Measurements from ENCODE around the gene CPN2.

The CPN2 gene

GRCh38 chr3:194316918-194317317 lies 34.2 kb downstream of the CPN2 start:
- peaks cover 4 to 6% of the 10 kb centered on the region in 2 donors for H3K9me3 Mint-ChIP-seq
- peaks cover 6 to 10% of the 10 kb centered on the region in 2 donors for H3K4me1 Mint-ChIP-seq (ENCODE audit: low read depth in 2 of 2)
- ATAC-seq (replicated peaks), result no peak
- no peak overlapping the region for H3K27ac Mint-ChIP-seq
- H3K36me3 Mint-ChIP-seq (ENCODE audit: insufficient read depth), result peaks cover 3% of the 10 kb centered on the region
- DNase-seq, result no peak
- H3K4me3 Mint-ChIP-seq, result no peak overlapping the region
- H3K27me3 Mint-ChIP-seq, result peaks cover 40 to 77% of the 10 kb centered on the region in 2 donors

DNA sequence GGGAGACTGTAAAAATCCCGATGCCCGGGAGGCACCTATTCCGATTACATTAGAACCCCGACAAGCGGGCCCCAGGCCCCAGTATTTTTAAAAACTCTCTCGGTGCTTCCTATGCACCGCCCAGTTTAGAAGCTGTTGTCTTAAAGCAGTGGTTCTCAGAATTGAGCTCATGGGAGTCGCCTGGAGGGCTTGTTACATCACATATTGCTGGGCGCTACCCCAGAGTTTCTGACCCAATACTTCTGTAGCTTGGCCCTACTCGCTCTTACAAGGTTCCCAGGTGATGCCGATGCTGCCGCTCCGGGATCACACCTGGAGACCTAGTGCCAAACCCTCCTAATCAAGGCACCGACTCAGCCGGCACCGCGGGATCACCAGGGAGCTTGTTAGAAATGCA lies 35.2 kb downstream of the CPN2 start:
- H3K36me3 Mint-ChIP-seq (ENCODE audit: insufficient read depth), result peaks cover 3% of the 10 kb centered on the region
- H3K4me1 Mint-ChIP-seq (ENCODE audit: low read depth in 2 of 2), result peaks cover 6 to 10% of the 10 kb centered on the region in 2 donors
- H3K27me3 Mint-ChIP-seq, result peaks cover 41 to 84% of the 10 kb centered on the region in 2 donors
- peaks cover 4 to 6% of the 10 kb centered on the region in 2 donors for H3K9me3 Mint-ChIP-seq
- H3K27ac Mint-ChIP-seq, result no peak overlapping the region
- ATAC-seq (replicated peaks) (peak; percentile 41), DNase-seq (no peak)
- peak overlapping the region; percentile 80 to 87 for H3K4me3 Mint-ChIP-seq

- Mint-ChIP-seq H3K4me1 (ENCODE audit: low read depth in 2 of 2) (peaks cover 6 to 10% of the 10 kb centered on the region in 2 donors), H3K27ac (no peak overlapping the region), H3K9me3 (peaks cover 4 to 6% of the 10 kb centered on the region in 2 donors), H3K4me3 (peak overlapping the region; percentile 80 to 87), H3K27me3 (peaks cover 45 to 90% of the 10 kb centered on the region in 2 donors), H3K36me3 (ENCODE audit: insufficient read depth) (peaks cover 3% of the 10 kb centered on the region)
- DNase-seq (peak; percentile 80 to 83 (median 82)), ATAC-seq (replicated peaks) (peak; percentile 84)
Measured at GRCh38 chr3:194315088-194315964, 35.8 kb downstream of the CPN2 start.

- Mint-ChIP-seq H3K27me3 (peaks cover 45 to 93% of the 10 kb centered on the region in 2 donors), H3K27ac (no peak overlapping the region), H3K36me3 (ENCODE audit: insufficient read depth) (peaks cover 3% of the 10 kb centered on the region), H3K4me1 (ENCODE audit: low read depth in 2 of 2) (peaks cover 6 to 10% of the 10 kb centered on the region in 2 donors), H3K9me3 (peaks cover 4 to 6% of the 10 kb centered on the region in 2 donors), H3K4me3 (peak overlapping the region; percentile 80 to 87)
- ATAC-seq (replicated peaks) (no peak), DNase-seq (no peak)
Measured at GRCh38 chr3:194314388-194315068, 36.6 kb downstream of the CPN2 start.

GRCh38 chr3:194313560-194314387 lies 37.4 kb downstream of the CPN2 start:
- no peak for DNase-seq
- Mint-ChIP-seq H3K36me3 (ENCODE audit: insufficient read depth) (peaks cover 3% of the 10 kb centered on the region), H3K4me3 (peak overlapping the region in 1 of 2 donors; percentile 80), H3K27ac (no peak overlapping the region), H3K4me1 (ENCODE audit: low read depth in 2 of 2) (peaks cover 6 to 10% of the 10 kb centered on the region in 2 donors), H3K27me3 (peaks cover 40 to 93% of the 10 kb centered on the region in 2 donors), H3K9me3 (peaks cover 0 to under 1% of the 10 kb centered on the region in 2 donors)
- ATAC-seq (replicated peaks), result no peak

DNA sequence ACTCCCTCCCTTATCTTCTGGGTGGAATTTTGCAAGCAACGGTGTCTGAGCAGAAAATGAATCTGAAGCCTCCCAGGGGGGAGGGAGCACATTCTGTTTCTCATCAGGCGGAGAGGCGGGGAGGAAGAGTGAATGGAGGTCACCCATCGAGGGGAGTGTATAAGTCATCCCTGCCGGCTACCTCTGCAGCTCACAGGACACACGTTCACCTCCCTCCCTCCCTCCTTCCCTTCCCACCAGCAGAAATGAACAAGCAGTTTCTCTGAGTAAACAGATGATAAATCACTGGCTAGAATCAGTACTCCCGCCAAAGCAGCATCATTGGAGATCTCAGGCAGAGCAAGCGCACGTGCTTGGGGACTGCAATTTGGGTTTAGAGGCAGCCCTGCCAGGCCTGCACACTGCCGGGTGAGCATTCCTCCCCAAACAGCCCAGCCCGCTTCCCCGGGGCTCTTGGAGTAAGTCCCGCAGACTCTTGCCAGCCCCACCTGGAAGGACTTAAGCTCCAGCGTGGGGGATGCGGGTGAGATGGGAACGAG lies 38.3 kb downstream of the CPN2 start:
- Mint-ChIP-seq H3K4me1 (ENCODE audit: low read depth in 2 of 2) (peaks cover 6 to 10% of the 10 kb centered on the region in 2 donors), H3K4me3 (no peak overlapping the region), H3K36me3 (ENCODE audit: insufficient read depth) (peaks cover 3% of the 10 kb centered on the region), H3K9me3 (no peaks in the 10 kb centered on the region), H3K27ac (no peak overlapping the region), H3K27me3 (peaks cover 32 to 86% of the 10 kb centered on the region in 2 donors)
- DNase-seq (no peak), ATAC-seq (replicated peaks) (no peak)

- Mint-ChIP-seq H3K27me3 (peaks cover 27 to 81% of the 10 kb centered on the region in 2 donors), H3K36me3 (ENCODE audit: insufficient read depth) (peaks cover 3% of the 10 kb centered on the region)
Measured at GRCh38 chr3:194312186-194312742, 38.9 kb downstream of the CPN2 start.

DNA sequence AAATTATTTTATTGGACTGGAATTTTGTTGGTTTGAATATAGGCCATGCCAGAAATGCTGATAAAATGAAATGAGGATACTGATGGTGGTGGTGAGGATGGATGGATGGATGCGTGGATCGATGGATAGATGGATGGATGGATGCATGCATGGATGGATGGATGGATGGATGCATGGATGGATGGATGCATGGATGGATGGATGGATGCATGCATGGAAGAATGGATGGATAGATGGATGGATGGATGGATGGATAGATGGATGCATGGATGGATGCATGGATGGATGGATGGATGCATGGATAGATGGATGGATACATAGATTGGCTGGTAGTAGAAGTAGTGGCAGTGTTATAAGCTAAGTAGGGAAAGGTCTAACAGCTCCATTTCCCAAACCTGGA lies 40.1 kb downstream of the CPN2 start:
- no peak for DNase-seq
- no peak for ATAC-seq (replicated peaks)
- Mint-ChIP-seq H3K9me3 (no peaks in the 10 kb centered on the region), H3K27me3 (peaks cover 14 to 68% of the 10 kb centered on the region in 2 donors), H3K36me3 (ENCODE audit: insufficient read depth) (peaks cover 3% of the 10 kb centered on the region), H3K4me1 (ENCODE audit: low read depth in 2 of 2) (peaks cover 17 to 21% of the 10 kb centered on the region in 2 donors), H3K4me3 (no peak overlapping the region), H3K27ac (no peak overlapping the region)

More at GRCh38 chr3:194312186-194312742, 38.9 kb downstream of the CPN2 start:
- ATAC-seq (replicated peaks) (no peak), DNase-seq (no peak)
- Mint-ChIP-seq H3K9me3 (no peaks in the 10 kb centered on the region), H3K27ac (no peak overlapping the region), H3K4me1 (ENCODE audit: low read depth in 2 of 2) (peaks cover 6 to 13% of the 10 kb centered on the region in 2 donors), H3K4me3 (no peak overlapping the region)

DNA sequence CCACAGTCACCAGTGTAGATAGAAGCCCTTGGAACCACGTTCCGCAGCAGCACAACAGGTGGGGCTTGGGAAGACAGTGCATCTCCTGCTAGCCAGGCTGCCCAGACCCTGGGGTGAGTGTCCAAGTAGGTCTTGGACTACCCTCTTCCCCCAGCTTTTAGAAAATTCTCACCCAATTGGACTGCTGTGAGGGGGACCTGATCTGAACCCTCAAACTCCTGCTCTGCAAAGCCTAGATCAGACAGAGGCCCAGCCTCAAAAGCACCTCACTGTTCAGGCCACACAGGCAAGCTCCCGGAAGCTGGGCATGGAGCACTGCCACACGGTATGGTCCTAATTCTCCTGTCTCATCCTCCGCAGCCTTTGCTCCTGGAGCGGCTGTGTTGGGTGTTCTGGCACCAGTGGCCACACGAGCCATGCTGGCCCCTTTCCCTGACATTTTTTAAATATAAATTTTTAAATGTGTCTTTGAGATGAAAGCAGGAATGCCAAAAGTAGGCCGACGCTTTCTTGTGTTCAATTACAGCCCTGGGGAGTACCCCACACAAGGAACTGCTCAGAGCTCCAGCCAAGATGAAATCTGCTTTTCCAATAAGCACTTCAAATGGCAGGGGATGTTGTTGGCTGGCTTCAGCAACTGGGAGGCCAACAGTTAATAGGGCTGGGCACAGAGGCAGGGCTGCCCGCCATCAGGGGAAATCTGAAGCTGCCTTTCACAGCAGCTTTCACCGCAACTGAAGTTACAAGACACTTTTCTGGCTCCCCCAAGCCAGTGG lies 40.9 kb downstream of the CPN2 start:
- no peak for DNase-seq
- no peak overlapping the region for H3K27ac Mint-ChIP-seq
- peaks cover 3% of the 10 kb centered on the region for H3K36me3 Mint-ChIP-seq (ENCODE audit: insufficient read depth)
- no peaks in the 10 kb centered on the region for H3K9me3 Mint-ChIP-seq
- H3K4me1 Mint-ChIP-seq (ENCODE audit: low read depth in 2 of 2), result peaks cover 19 to 26% of the 10 kb centered on the region in 2 donors
- no peak for ATAC-seq (replicated peaks)
- peaks cover 11 to 66% of the 10 kb centered on the region in 2 donors for H3K27me3 Mint-ChIP-seq
- no peak overlapping the region for H3K4me3 Mint-ChIP-seq

DNA sequence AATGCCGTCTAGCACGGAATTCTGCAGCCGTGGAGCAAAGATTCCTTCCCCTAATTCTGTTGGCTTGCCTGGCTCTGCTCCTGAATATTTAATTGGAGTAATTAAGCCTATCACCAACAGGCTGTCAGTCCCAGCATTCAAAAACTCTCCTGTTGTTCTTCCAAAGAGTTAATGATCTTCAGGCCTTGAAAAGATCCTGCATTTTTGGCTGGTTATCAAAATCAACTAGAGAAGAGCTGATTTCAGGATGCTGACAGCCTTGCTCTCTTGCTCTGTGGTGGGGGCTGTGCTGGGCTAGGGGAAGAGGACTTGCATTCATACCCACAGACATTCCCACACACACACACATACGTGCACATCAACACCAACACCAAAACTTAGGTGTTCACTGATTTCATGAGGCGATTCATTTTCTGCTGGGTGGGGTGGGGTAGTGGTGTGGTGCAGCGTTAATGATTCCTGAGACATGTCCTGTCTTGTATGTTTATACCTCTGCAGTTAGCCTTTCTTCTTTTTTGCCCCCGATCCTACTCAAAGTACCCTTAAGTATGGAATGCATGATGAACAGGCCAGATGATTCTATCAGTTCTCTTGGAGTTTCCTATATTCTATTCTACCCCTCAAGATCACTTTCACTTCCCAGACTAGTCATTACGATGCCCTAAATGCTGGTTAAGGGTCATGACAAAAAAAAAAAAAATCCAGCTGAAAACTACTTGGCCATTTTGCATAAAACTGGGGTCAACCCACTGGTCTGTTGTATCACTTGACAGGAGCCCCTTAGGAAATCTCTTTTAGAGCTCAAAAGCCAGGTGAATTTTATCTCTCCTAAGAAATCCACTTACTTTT lies 42.3 kb downstream of the CPN2 start:
- no peaks in the 10 kb centered on the region for H3K9me3 Mint-ChIP-seq
- H3K36me3 Mint-ChIP-seq (ENCODE audit: insufficient read depth), result peaks cover 3% of the 10 kb centered on the region
- ATAC-seq (replicated peaks) (no peak), DNase-seq (no peak)
- H3K27me3 Mint-ChIP-seq, result peaks cover 10 to 59% of the 10 kb centered on the region in 2 donors
- H3K27ac Mint-ChIP-seq, result no peak overlapping the region
- peaks cover 20 to 30% of the 10 kb centered on the region in 2 donors for H3K4me1 Mint-ChIP-seq (ENCODE audit: low read depth in 2 of 2)
- no peak overlapping the region for H3K4me3 Mint-ChIP-seq

GRCh38 chr3:194307849-194308248 lies 43.3 kb downstream of the CPN2 start:
- no peaks in the 10 kb centered on the region for H3K9me3 Mint-ChIP-seq
- H3K4me3 Mint-ChIP-seq, result no peak overlapping the region
- H3K4me1 Mint-ChIP-seq (ENCODE audit: low read depth in 2 of 2), result peaks cover 20 to 30% of the 10 kb centered on the region in 2 donors
- DNase-seq (no peak), ATAC-seq (replicated peaks) (no peak)
- H3K27ac Mint-ChIP-seq, result no peak overlapping the region
- H3K36me3 Mint-ChIP-seq (ENCODE audit: insufficient read depth), result peaks cover 3% of the 10 kb centered on the region
- peaks cover 10 to 51% of the 10 kb centered on the region in 2 donors for H3K27me3 Mint-ChIP-seq

Data from effector memory CD8-positive, alpha-beta T cell (primary cell).